Mesangial cell (primary cell): Measurements from ENCODE around the gene WFDC1. TPM values are rescaled to one million over a fixed set of nuclear protein-coding genes. Genes with fewer than 3 reads are reported as not detected.

ENCODE experiments used
- total RNA-seq: library from RNA; depleted of rRNA; stranded (reverse); fragments of >200 nt; gene quantifications from 2 replicates; pipeline ENCODE4 v1.2.3, GENCODE V29; 2015

Gene WFDC1, protein sequence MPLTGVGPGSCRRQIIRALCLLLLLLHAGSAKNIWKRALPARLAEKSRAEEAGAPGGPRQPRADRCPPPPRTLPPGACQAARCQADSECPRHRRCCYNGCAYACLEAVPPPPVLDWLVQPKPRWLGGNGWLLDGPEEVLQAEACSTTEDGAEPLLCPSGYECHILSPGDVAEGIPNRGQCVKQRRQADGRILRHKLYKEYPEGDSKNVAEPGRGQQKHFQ
- 0.33 and 0.63 TPM in 2 replicates for total RNA-seq

DNA sequence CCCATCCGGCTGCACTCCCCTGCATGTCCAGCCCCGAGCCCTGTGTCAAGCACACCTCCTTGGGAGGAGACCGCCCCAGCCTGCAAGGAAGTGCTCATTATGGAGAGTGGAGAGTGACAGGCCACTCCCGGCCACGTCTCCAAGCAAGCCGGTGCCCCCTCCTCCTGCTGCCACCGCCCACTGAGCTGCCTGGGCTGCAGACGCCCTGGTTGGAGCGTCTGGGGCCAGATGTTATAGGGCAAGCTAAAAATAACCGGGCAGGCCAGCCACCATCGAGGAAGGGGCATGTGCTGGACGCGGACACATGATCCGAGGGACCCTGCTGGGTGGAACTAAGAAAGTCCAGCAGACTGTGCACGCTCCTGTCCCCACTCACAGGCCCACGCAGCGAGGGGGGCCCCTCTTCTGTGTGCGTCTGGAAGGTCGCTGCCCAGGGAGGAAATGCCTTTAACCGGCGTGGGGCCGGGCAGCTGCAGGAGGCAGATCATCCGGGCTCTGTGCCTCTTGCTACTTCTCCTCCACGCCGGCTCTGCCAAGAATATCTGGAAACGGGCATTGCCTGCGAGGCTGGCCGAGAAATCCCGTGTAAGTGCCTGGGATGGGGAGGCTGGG is at the start of gene WFDC1:
TSS of gene WFDC1 (plus strand) at position 348 of the 612 bp plus-strand sequence. CDS start at position 442, 94 bp downstream.

DNA sequence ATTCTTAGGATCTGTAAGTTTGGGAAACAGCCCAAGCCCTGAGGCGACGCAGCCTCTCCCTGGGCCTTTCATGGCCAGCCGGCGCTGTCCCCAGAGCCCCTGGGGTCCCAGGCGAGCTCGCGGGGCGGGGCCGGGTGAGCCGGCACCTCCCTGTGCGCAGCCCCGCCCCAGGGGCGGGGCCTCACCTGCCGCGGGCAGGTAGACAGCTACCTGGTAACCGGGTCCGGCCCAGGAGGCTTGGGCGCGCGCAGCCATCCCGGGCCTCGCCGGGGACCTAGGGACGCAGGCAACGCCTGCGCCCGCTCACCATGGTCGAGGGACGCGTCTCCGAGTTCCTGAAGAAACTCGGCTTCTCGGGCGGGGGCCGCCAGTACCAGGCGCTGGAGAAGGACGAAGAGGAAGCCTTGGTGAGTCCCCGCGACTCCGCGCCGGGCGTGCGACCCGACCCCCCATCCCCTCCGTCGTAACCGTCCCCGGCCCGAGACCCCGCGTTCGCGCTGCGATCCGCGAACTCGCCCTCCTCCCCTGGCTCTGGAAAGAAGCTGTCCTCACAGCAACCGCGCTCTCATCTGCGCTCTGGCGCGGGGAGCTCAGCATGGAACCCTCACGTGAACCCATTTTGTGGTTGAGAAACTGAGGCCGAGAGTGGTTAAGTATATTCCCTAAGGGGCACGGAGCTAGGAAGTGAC is 73.8 kb downstream of the WFDC1 start, which contains the start of gene ATP2C2:
TSS of gene ATP2C2 (plus strand) at position 231 of the 689 bp plus-strand sequence. CDS start at position 309, 78 bp downstream.

Other genes starting within 250 kb of the WFDC1 start
- gene MBTPS1, start 177.9 kb upstream of the WFDC1 start, total RNA-seq, result 61.9 and 85.7 TPM in 2 replicates
- 11.7 and 15.5 TPM in 2 replicates for gene HSDL1, start 149.7 kb upstream of the WFDC1 start, total RNA-seq
- gene DNAAF1, start 149.6 kb upstream of the WFDC1 start, total RNA-seq, result not detected in 2 replicates
- gene TAF1C, start 107.8 kb upstream of the WFDC1 start, total RNA-seq, result 26.7 and 31.4 TPM in 2 replicates
- gene ADAD2, start 103.7 kb upstream of the WFDC1 start, total RNA-seq, result 0.13 TPM in 1 of 2 replicates, not detected in the other
- gene KCNG4, start 54.9 kb upstream of the WFDC1 start, total RNA-seq, result not detected in 2 replicates
- gene ATP2C2, start 73.7 kb downstream of the WFDC1 start, total RNA-seq, result 0.63 TPM in 1 of 2 replicates, not detected in the other
- gene MEAK7, start 209.8 kb downstream of the WFDC1 start, total RNA-seq, result 28.7 and 60.2 TPM in 2 replicates